HG02884 (cell line): ENCODE data around the gene PAK2.
"Not testable (repeated sequence)": the region's sequence is repeated elsewhere in the genome, so short reads cannot be mapped to it uniquely, and the experiment has no call there.

Source experiments
- ATAC-seq: cut with Tn5 transposase; IDR thresholded peaks from one replicate; pipeline ENCODE4 v1.9.1; 2021; ENCODE audit warnings: mild to moderate bottlenecking, moderate library complexity; ENCODE audit not compliant: unreplicated experiment

PAK2 gene

DNA sequence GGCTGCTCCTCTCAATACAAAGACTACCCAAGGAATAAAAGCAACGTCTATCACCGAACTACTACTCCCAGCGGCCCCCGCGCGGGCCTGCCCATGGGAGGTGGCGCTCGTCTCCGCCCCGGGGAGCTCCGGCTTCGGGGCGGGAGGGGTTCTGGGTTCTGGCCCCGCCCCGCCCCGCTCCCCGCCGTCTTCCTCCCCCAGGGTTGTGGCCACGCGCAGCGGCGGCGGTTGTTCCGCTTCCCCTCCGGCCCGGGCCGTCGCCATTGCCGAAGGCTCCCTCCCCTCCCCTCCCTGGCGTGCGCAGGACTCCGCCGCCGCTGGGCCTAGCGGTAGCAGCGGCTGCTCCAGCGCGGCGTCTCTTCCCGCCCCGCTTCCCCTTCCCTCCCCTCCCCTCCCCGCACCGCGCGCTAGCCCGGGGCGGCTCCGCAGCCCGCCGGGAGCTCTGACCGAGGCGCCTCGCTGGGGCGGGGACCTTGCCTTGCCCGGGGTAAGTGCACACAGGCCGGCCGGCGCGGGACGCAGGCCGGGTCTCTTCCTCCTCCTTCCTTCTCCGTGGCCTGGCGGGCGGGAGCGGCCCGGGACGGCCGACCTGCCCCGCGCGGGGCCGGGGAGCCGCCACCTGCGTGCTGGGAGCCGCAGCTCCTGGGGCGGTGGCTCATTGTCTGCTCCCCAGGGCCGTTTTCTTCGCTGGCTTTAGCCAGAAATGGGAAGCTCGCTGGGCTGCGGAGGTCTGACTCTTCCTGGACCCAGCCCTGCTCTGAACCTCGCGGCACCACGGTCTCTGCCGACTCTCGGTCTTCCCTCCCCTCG lies at the start of gene PAK2:
PAK2 (plus strand) TSS at position 187 of the 810 bp plus-strand sequence. CDS start 42,790 bp downstream, outside the sequence.
- ATAC-seq, result peak; percentile 87

GRCh38 chr3:196689941-196690660 lies 49.6 kb upstream of the PAK2 start:
- no peak for ATAC-seq

GRCh38 chr3:196691386-196691785 lies 48.3 kb upstream of the PAK2 start:
- no peak for ATAC-seq

DNA sequence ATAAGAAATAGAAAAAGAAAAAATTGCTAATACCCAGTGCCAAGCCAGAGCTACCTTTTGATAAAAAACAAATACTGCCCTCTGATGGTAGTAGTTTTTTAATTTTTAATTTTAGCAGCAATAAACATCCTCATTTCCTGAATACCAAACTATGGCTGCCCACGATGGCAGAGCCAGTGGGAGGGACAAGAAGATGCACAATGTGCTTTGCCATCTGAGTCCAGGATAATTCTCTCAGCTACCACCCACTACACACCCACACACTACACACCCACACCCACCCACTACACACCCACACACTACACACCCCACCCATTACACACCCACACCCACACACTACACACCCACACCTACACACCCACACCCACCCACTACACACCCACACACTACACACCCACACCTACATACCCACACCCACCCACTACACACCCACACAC lies 45.4 kb upstream of the PAK2 start:
- ATAC-seq, result no peak

DNA sequence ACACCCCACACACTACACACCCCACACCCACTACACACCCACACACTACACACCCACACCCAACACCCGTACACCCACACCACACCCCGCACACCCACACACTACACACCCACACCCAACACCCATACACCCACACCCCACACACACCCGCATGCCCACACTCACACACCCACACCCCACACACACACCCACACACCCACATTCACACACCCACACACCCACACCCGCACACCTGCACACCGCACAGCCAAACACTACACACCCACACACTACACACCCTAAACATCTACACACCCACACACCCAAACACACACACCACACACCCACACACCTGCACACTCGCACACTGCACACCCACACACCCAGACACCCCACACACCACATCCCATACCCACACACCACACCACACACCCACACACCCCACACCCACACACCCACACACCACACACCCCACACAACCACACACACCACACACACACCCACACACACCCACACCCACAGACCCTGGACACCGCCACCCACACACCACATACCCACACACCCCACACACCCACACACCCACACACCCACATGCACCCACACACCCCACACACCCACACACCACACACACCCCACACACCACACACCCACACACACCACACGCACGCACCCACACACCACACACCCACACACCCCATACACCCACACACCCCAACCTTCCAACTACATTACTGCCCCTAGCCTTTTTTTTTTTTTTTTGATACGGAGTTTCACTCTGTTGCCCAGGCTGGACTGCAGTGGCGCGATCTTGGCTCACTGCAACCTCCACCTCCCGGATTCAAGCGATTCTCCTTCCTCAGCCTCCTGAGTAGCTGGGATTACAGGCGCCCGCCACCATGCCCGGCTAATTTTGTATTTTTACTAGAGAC lies 44.5 kb upstream of the PAK2 start:
- ATAC-seq, result no peak

- no peak for ATAC-seq
These were observed 43.8 kb upstream of the PAK2 start for GRCh38 chr3:196695849-196696226.

DNA sequence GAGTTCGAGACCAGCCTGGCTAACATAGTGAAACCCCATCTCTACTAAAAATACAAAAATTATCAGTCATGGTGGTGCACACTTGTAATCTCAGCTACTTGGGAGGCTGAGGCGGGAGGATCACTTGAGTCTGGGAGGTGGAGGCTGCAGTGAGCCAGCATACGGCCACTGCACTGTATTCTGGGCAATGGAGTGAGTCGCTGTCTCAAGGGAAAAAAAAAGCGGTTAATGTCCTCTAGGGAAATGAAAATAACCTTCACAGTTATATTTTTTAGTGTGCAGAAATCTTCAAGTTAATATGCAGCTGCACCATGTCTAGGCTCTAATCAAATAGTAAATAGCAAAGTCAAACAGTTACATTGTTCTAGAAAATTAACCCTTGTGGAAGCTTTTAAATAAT lies 42.4 kb upstream of the PAK2 start:
- no peak for ATAC-seq

- no peak for ATAC-seq
These were observed 39.9 kb upstream of the PAK2 start for GRCh38 chr3:196699749-196700148.

- ATAC-seq, result no peak
These were observed 38.9 kb upstream of the PAK2 start for GRCh38 chr3:196700801-196701200.

GRCh38 chr3:196706327-196706726 lies 33.3 kb upstream of the PAK2 start:
- ATAC-seq, result no peak

DNA sequence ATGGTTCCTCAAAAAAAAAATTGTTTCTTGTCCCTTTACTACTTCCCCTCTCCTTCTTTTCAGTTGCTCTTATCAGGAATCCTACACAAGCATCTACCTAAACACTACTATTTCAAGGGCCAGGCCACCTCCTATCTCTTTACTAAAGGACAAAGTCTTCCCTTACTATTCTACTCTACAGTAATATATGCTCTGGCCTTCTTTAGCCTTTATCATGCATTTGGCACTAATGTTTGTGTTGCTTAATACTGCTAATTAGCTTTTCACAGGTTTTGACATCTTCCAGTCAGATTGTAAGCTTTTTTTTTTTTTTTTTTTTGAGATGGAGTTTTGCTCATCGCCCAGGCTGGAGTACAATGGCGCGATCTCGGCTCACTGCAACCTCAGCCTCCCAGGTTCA lies 32.9 kb upstream of the PAK2 start:
- ATAC-seq, result no peak

GRCh38 chr3:196707566-196707965 lies 32.1 kb upstream of the PAK2 start:
- ATAC-seq, result no peak

DNA sequence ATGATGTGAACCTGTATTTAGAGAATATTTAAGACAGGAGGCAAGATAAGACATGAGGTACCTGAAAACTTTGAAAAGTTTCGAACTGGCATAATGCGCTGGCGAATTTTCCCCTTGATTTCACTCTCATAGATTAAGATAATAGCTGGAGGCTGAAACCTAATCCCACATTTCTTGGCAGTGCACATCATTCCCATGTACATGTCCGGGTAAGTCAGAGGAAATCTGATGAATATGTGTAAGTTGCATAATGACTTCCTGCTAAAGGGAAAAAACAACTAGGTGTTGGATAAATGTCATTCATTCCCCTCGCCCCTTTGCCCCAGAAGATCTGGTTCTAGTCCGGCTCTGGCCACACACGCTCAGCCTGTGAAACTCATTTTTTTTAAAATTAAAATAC lies 31.2 kb upstream of the PAK2 start:
- no peak for ATAC-seq

DNA sequence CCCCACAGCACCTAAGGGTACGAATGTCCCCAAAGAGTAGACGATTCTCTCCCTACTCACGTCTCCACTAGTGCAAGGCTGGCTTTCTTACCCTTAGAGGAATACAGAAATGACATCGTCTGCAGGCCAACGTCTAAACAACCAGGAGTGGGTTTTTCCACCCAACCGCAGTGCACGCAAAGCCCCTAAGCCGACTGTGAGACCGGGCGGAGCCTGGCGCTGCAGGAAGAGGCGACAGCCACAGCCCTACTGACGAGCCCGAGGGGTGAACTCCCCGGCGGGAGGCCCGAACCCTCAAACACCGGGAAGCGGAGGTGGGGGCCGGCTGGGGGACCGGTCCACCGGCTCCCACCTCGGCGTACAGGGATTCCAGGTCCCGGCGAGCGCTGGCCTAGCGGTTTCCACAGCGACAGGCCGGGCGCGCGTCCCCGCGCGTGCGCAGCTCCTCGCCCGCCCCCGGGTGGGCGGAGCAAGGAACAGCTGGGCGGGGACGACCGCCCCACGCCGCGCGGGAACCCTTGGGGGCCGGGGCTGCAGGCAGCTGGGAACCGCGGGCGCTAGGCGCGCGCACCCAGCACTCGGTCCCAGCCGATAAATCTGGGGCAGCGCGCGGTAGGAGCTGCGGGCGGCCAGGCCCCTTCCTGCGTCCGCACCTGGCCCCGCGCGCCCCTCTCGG lies 27.7 kb upstream of the PAK2 start, which contains the start of the genes CEP19 and PIGX:
CEP19 (minus strand) TSS at position 413 of the 676 bp plus-strand sequence. CDS start 3,593 bp downstream, outside the sequence.
PIGX (plus strand) TSS at position 540 of the 676 bp plus-strand sequence.
- ATAC-seq, result peak; percentile 68

- ATAC-seq, result peak; percentile 49
These were observed 26.9 kb upstream of the PAK2 start for GRCh38 chr3:196712514-196713413.

- ATAC-seq, result not testable (repeated sequence)
These were observed 22.5 kb upstream of the PAK2 start for GRCh38 chr3:196717162-196717561.

GRCh38 chr3:196721097-196721496 lies 18.6 kb upstream of the PAK2 start:
- no peak for ATAC-seq

- no peak for ATAC-seq
These were observed 12.6 kb upstream of the PAK2 start for GRCh38 chr3:196726788-196727675.
